ENCODE data around the gene RASSF8.

RASSF8 gene

DNA sequence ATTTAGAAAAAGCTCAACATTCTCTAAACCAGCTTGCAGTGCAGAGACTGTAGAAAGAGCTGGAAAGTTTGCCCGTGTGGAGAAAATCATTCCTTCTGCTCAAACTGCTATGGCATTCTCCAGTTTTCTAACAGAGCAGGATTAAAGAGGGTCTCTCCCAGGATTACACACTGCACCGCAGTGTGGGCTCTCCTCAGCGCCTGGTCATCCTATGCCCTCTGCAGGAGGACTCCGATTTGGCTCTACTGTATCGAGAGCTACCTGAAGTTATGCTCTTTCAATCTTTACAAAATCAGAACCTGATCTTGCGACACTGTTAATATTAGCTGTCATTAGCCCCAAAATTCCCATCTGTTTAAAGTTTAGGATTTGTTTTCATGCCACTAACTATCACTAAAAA, 133.3 kb downstream of the RASSF8 start:
- Histone ChIP-seq H3K4me1 (ENCODE audit: low read length) (peaks cover 34% of the 10 kb centered on the region), H3K36me3 (replicated peaks; ENCODE audit: insufficient read depth, low read length) (no peaks in the 10 kb centered on the region), H3K79me2 (ENCODE audit: low read length) (no peaks in the 10 kb centered on the region), H3K4me3 (ENCODE audit: low read length) (no peak overlapping the region), H3K27me3 (replicated peaks; ENCODE audit: insufficient read depth, low read length) (no peaks in the 10 kb centered on the region), H3K4me2 (ENCODE audit: low read depth, low read length) (no peak overlapping the region), H3K9me3 (replicated peaks; ENCODE audit: insufficient read depth, low read length) (no peaks in the 10 kb centered on the region), H3F3A (ENCODE audit: insufficient read depth, low read length) (peaks cover 5% of the 10 kb centered on the region; the same call in 1 of the 2 replicates), H3K27ac (ENCODE audit: low read length) (no peak overlapping the region), H3K9me2 (replicated peaks; ENCODE audit: insufficient read depth, low read length) (no peaks in the 10 kb centered on the region), H3K9ac (ENCODE audit: low read length) (no peak overlapping the region), H2AFZ (ENCODE audit: low read length) (no peak overlapping the region), H4K20me1 (ENCODE audit: insufficient read depth, low read length) (no peaks in the 10 kb centered on the region)
- DNase-seq = no peak
- TF ChIP-seq EZH2phosphoT487 (IDR thresholded peaks at IDR 0.05; ENCODE audit: low read length) (no peak), EZH2 (optimal IDR thresholded peaks at IDR 0.05; ENCODE audit: low read depth, low read length) (no peak), CTCF (IDR thresholded peaks at IDR 0.05; ENCODE audit: low read length) (no peak)

GRCh38 chr12:26092346-26093105, 134.0 kb downstream of the RASSF8 start:
- peak overlapping the region; percentile 40; the same call in 1 of the 2 replicates for H3K9ac ChIP-seq (ENCODE audit: low read length)
- no peaks in the 10 kb centered on the region for H3K9me2 ChIP-seq (replicated peaks; ENCODE audit: insufficient read depth, low read length)
- DNase-seq = peak; percentile 67
- peak overlapping the region; percentile 37; the same call in 1 of the 2 replicates for H3K27ac ChIP-seq (ENCODE audit: low read length)
- H3K4me2 ChIP-seq (ENCODE audit: low read depth, low read length) = peak overlapping the region; percentile 26; the same call in 1 of the 2 replicates
- 0 out of 2 replicates have a peak overlapping the region, but pooled peaks have one; percentile 3 for H2AFZ ChIP-seq (ENCODE audit: low read length)
- H3K4me1 ChIP-seq (ENCODE audit: low read length) = peaks cover 39% of the 10 kb centered on the region
- no peaks in the 10 kb centered on the region for H3K79me2 ChIP-seq (ENCODE audit: low read length)
- H4K20me1 ChIP-seq (ENCODE audit: insufficient read depth, low read length) = no peaks in the 10 kb centered on the region
- H3K9me3 ChIP-seq (replicated peaks; ENCODE audit: insufficient read depth, low read length) = no peaks in the 10 kb centered on the region
- TF ChIP-seq EZH2phosphoT487 (IDR thresholded peaks at IDR 0.05; ENCODE audit: low read length) (no peak), CTCF (IDR thresholded peaks at IDR 0.05; ENCODE audit: low read length) (no peak), EZH2 (optimal IDR thresholded peaks at IDR 0.05; ENCODE audit: low read depth, low read length) (no peak)
- H3K27me3 ChIP-seq (replicated peaks; ENCODE audit: insufficient read depth, low read length) = no peaks in the 10 kb centered on the region
- H3K36me3 ChIP-seq (replicated peaks; ENCODE audit: insufficient read depth, low read length) = no peaks in the 10 kb centered on the region
- no peak overlapping the region for H3K4me3 ChIP-seq (ENCODE audit: low read length)
- peaks cover 5% of the 10 kb centered on the region; the same call in 1 of the 2 replicates for H3F3A ChIP-seq (ENCODE audit: insufficient read depth, low read length)

GRCh38 chr12:26095186-26095585, 136.7 kb downstream of the RASSF8 start:
- H3K9ac ChIP-seq (ENCODE audit: low read length) = no peak overlapping the region
- H4K20me1 ChIP-seq (ENCODE audit: insufficient read depth, low read length) = no peaks in the 10 kb centered on the region
- no peak overlapping the region for H3K4me3 ChIP-seq (ENCODE audit: low read length)
- H3F3A ChIP-seq (ENCODE audit: insufficient read depth, low read length) = no peaks in the 10 kb centered on the region
- TF ChIP-seq CTCF (IDR thresholded peaks at IDR 0.05; ENCODE audit: low read length) (no peak), EZH2phosphoT487 (IDR thresholded peaks at IDR 0.05; ENCODE audit: low read length) (no peak), EZH2 (optimal IDR thresholded peaks at IDR 0.05; ENCODE audit: low read depth, low read length) (no peak)
- no peak for DNase-seq
- no peaks in the 10 kb centered on the region for H3K36me3 ChIP-seq (replicated peaks; ENCODE audit: insufficient read depth, low read length)
- no peak overlapping the region for H2AFZ ChIP-seq (ENCODE audit: low read length)
- no peaks in the 10 kb centered on the region for H3K9me2 ChIP-seq (replicated peaks; ENCODE audit: insufficient read depth, low read length)
- no peaks in the 10 kb centered on the region for H3K79me2 ChIP-seq (ENCODE audit: low read length)
- no peaks in the 10 kb centered on the region for H3K9me3 ChIP-seq (replicated peaks; ENCODE audit: insufficient read depth, low read length)
- H3K4me2 ChIP-seq (ENCODE audit: low read depth, low read length) = no peak overlapping the region
- H3K27ac ChIP-seq (ENCODE audit: low read length) = no peak overlapping the region
- H3K27me3 ChIP-seq (replicated peaks; ENCODE audit: insufficient read depth, low read length) = no peaks in the 10 kb centered on the region
- H3K4me1 ChIP-seq (ENCODE audit: low read length) = peaks cover 27% of the 10 kb centered on the region

Data from MM.1S (cell line).